Esophagus (tissue), 2 donors: ENCODE results near the gene NECTIN3. TPM values are rescaled to one million over a fixed set of nuclear protein-coding genes. Genes with fewer than 3 reads are reported as not detected.

Source experiments
- H3K27ac ChIP-seq, 2 donors: one replicate each; pipeline ENCODE4 v1.5.1; 2013; ENCODE audit warnings: low read depth in 2 of 2, mild to moderate bottlenecking in 2 of 2, inconsistent platforms in 1 of 2, low read length in 1 of 2, moderate library complexity in 1 of 2
- H3K27me3 ChIP-seq, 2 donors: one replicate each; pipeline ENCODE4 v1.6.1; 2013; ENCODE audit warnings: low read length in 2 of 2, control low read depth in 1 of 2, mild to moderate bottlenecking in 1 of 2; ENCODE audit not compliant: insufficient read depth in 2 of 2, control insufficient read depth in 1 of 2
- H3K36me3 ChIP-seq, 2 donors: one replicate each; pipeline ENCODE4 v1.6.1; 2013; ENCODE audit warnings: low read length in 1 of 2; ENCODE audit not compliant: control insufficient read depth in 2 of 2, insufficient read depth in 2 of 2
- H3K4me1 ChIP-seq, 2 donors: one replicate each; pipeline ENCODE4 v1.6.1; 2013; ENCODE audit warnings: low read length in 1 of 2; ENCODE audit not compliant: control insufficient read depth in 2 of 2, insufficient read depth in 2 of 2
- H3K4me3 ChIP-seq, 2 donors: one replicate each; pipeline ENCODE4 v1.5.1; 2013; ENCODE audit warnings: low read length in 2 of 2, mild to moderate bottlenecking in 2 of 2, low read depth in 1 of 2, moderate library complexity in 1 of 2
- H3K9me3 ChIP-seq, 2 donors: one replicate each; pipeline ENCODE4 v1.6.1; 2013; ENCODE audit warnings: mild to moderate bottlenecking in 2 of 2, low read depth in 1 of 2, low read length in 1 of 2, moderate library complexity in 1 of 2; ENCODE audit not compliant: control insufficient read depth in 2 of 2, insufficient read depth in 1 of 2
- WGBS, 2 donors: extraction: QIAGEN DNeasy Blood & Tissue Kit; methylation state at CpG; one replicate each; pipeline ENCODE4 v1.1.7; 2013; 5-methylcytosine and 5-hydroxymethylcytosine counted together
- polyA plus RNA-seq, 2 donors: library from polyadenylated mRNA; stranded (reverse); fragments of 200-250 nt; gene quantifications; one replicate each; pipeline ENCODE4 v1.2.3, GENCODE V29; 2013
- donor health status: healthy with polysubstance abuse.
- donor health status: Bipolar disorder and iron deficiency.

Gene NECTIN3
- polyA plus RNA-seq, 2 donors, result 0.33 to 0.67 TPM

GRCh38 chr3:111112913-111113312 is 41.3 kb downstream of the NECTIN3 start:
- Histone ChIP-seq H3K4me3 (no peak overlapping the region), H3K36me3 (no peaks in the 10 kb centered on the region), H3K27ac (no peak overlapping the region), H3K4me1 (no peaks in the 10 kb centered on the region), H3K9me3 (no peaks in the 10 kb centered on the region), H3K27me3 (no peaks in the 10 kb centered on the region)
- 74 to 82% methylated on average over 2 of the region's 2 CpGs for WGBS, 2 donors

- no peak overlapping the region for H3K27ac ChIP-seq
- no peaks in the 10 kb centered on the region for H3K9me3 ChIP-seq
- no peaks in the 10 kb centered on the region for H3K27me3 ChIP-seq
- H3K4me3 ChIP-seq, result no peak overlapping the region
- H3K4me1 ChIP-seq, result no peaks in the 10 kb centered on the region
- H3K36me3 ChIP-seq, result no peaks in the 10 kb centered on the region
These were observed 57.3 kb downstream of the NECTIN3 start for GRCh38 chr3:111128884-111129283.

GRCh38 chr3:111130827-111131226 is 59.2 kb downstream of the NECTIN3 start:
- 92 to 96% methylated on average over 1 of the region's 1 CpG for WGBS, 2 donors
- no peak overlapping the region for H3K4me3 ChIP-seq
- no peaks in the 10 kb centered on the region for H3K36me3 ChIP-seq
- no peaks in the 10 kb centered on the region for H3K9me3 ChIP-seq
- H3K27me3 ChIP-seq, result no peaks in the 10 kb centered on the region
- no peaks in the 10 kb centered on the region for H3K4me1 ChIP-seq
- H3K27ac ChIP-seq, result no peak overlapping the region

- Histone ChIP-seq H3K36me3 (no peaks in the 10 kb centered on the region), H3K27ac (no peak overlapping the region), H3K4me1 (no peaks in the 10 kb centered on the region), H3K9me3 (no peaks in the 10 kb centered on the region), H3K27me3 (no peaks in the 10 kb centered on the region), H3K4me3 (no peak overlapping the region)
These were observed 62.7 kb downstream of the NECTIN3 start for GRCh38 chr3:111134302-111134701.

GRCh38 chr3:111151438-111151837 is 79.8 kb downstream of the NECTIN3 start:
- Histone ChIP-seq H3K27me3 (no peaks in the 10 kb centered on the region), H3K4me3 (no peak overlapping the region), H3K4me1 (no peaks in the 10 kb centered on the region), H3K9me3 (no peaks in the 10 kb centered on the region), H3K36me3 (no peaks in the 10 kb centered on the region), H3K27ac (no peak overlapping the region)

GRCh38 chr3:111152496-111152895 is 80.9 kb downstream of the NECTIN3 start:
- Histone ChIP-seq H3K36me3 (no peaks in the 10 kb centered on the region), H3K4me1 (no peaks in the 10 kb centered on the region)
- 28 to 35% methylated on average over 1 of the region's 1 CpG for WGBS, 2 donors

GRCh38 chr3:111156517-111156916 is 84.9 kb downstream of the NECTIN3 start:
- Histone ChIP-seq H3K36me3 (no peaks in the 10 kb centered on the region), H3K4me1 (no peaks in the 10 kb centered on the region), H3K27me3 (no peaks in the 10 kb centered on the region), H3K27ac (no peak overlapping the region), H3K4me3 (no peak overlapping the region), H3K9me3 (no peaks in the 10 kb centered on the region)
- 95% methylated on average over 2 of the region's 2 CpGs for WGBS, 2 donors

More at GRCh38 chr3:111152496-111152895, 80.9 kb downstream of the NECTIN3 start:
- H3K27me3 ChIP-seq, result no peaks in the 10 kb centered on the region
- no peak overlapping the region for H3K27ac ChIP-seq
- H3K4me3 ChIP-seq, result no peak overlapping the region
- no peaks in the 10 kb centered on the region for H3K9me3 ChIP-seq

GRCh38 chr3:111159391-111159790 is 87.8 kb downstream of the NECTIN3 start:
- no peaks in the 10 kb centered on the region for H3K36me3 ChIP-seq
- H3K4me3 ChIP-seq, result no peak overlapping the region
- 85 to 92% methylated on average over 3 of the region's 3 CpGs for WGBS, 2 donors
- H3K4me1 ChIP-seq, result no peaks in the 10 kb centered on the region
- no peaks in the 10 kb centered on the region for H3K9me3 ChIP-seq
- no peaks in the 10 kb centered on the region for H3K27me3 ChIP-seq
- H3K27ac ChIP-seq, result no peak overlapping the region

GRCh38 chr3:111164621-111165020 is 93.0 kb downstream of the NECTIN3 start:
- no peak overlapping the region for H3K27ac ChIP-seq
- H3K36me3 ChIP-seq, result no peaks in the 10 kb centered on the region
- no peaks in the 10 kb centered on the region for H3K27me3 ChIP-seq
- 85 to 95% methylated on average over 3 of the region's 3 CpGs for WGBS, 2 donors
- no peaks in the 10 kb centered on the region for H3K4me1 ChIP-seq
- H3K4me3 ChIP-seq, result no peak overlapping the region
- H3K9me3 ChIP-seq, result no peaks in the 10 kb centered on the region

- H3K4me3 ChIP-seq, result no peak overlapping the region
- no peaks in the 10 kb centered on the region for H3K4me1 ChIP-seq
- H3K27me3 ChIP-seq, result no peaks in the 10 kb centered on the region
- H3K27ac ChIP-seq, result no peak overlapping the region
- H3K9me3 ChIP-seq, result no peaks in the 10 kb centered on the region
- H3K36me3 ChIP-seq, result no peaks in the 10 kb centered on the region
- 89 to 93% methylated on average over 3 of the region's 3 CpGs for WGBS, 2 donors
These were observed 93.8 kb downstream of the NECTIN3 start for GRCh38 chr3:111165411-111165810.
